Right kidney (tissue), 1 donor: ENCODE results near the gene KCNQ5.

Experiments
- DNase-seq: peaks from one replicate; pipeline ENCODE4 v3.0.0-alpha.2; 2016

Gene KCNQ5

DNA sequence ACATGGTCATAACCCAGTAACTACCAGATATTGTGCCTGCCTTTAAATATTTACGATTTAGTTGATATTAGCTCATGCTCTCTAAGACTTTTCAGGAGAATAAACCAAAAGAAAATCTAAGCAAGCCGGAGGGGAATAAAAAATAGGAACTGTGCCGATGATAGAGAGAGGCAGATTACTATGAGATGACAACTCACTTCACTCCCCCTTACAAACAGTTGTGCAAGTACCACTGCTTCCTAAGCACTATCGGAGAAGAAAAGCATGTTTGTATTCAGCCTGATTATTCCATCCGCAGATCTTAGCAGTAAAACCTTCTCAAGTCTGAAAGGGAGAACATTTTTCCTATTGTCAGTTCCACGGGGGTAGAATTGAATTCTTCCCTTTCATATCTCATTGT is 294.4 kb downstream of the KCNQ5 start:
- DNase-seq: no peak

- DNase-seq: no peak
Measured at GRCh38 chr6:72916906-72917305, 295.0 kb downstream of the KCNQ5 start.

DNA sequence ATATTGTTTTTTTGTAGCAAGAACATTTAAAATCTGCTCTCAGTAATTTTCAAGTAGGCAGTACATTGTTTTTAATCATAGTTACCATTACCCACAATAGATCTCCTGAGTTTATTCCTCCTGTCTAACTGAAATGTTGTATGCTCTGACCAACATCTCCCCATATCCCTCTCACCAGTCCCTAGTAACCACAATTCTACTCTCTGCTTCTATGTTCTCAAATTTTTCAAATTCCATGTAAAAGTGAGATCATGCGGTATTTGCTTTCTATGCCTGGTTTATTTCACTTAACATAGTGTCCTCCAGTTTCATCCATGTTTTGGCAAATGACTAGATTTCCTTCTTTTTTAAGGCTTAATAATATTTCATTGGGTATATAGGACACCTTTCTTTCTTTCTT is 300.5 kb downstream of the KCNQ5 start:
- DNase-seq: no peak

GRCh38 chr6:72925136-72925535 is 303.3 kb downstream of the KCNQ5 start:
- DNase-seq: no peak

- no peak for DNase-seq
Measured at GRCh38 chr6:72930556-72931132, 308.8 kb downstream of the KCNQ5 start.

DNA sequence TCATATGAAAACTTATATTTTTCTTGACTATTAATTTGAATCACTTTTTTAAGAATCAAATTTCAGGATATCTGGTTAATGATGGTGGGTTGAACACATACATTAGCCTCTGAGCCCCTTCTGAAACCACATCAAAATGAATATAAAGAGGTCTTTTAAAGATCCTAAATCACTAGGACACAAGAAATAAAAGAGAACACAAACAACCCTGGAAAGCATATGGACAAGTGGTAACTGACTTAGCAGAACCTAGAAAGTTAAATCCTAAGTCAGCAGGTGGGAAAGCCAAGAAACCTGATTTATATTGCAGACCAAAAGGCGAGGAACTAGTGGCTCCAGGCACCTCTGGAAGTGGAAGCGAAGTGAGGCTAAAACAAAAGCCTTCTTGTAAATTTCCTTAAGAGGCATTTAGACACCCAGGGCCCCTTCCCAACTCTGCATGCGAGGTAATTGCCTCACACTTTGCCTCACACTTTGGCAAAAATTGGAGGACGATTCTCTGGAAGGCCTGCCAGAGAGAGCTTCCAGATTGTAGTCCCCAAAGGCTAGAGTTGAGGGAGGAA is 309.5 kb downstream of the KCNQ5 start:
- DNase-seq: no peak

- DNase-seq: no peak
Measured at GRCh38 chr6:72933233-72933632, 311.4 kb downstream of the KCNQ5 start.

DNA sequence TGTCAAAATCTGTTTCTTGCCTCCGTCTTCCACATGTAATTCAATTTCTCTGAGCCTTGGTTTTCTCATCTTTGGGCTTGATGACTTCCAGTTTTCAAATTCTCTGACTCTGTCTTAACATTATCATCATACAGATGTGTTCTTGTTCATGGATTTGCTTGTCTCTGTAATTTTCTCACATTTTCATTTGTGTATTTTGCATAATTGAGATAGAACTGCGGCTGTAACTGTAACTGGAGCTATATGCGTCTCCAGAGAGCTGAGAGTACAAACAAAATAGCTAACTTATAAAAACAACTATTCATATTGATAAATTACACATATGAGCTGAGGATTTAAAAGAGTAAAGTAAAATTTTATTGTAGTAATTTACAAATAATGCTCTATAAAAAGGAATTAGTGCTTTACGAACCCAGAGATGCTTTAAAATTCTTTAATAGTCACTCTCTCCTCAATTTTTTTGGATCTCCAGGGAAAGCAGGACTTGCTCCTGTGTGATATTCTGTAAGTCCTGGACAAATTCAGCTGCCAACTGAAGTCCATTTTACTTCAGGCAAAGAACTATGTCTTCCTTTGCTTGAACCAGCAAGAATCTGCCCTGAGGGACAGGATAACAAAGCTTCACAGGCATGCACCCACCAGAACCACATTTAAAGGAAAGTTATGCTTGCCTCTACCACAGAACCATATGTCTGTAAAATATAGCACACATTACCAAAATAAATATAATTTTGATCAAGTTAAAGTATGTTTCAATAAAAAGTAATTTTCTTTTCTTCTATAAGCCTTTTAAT is 315.1 kb downstream of the KCNQ5 start:
- no peak for DNase-seq

DNA sequence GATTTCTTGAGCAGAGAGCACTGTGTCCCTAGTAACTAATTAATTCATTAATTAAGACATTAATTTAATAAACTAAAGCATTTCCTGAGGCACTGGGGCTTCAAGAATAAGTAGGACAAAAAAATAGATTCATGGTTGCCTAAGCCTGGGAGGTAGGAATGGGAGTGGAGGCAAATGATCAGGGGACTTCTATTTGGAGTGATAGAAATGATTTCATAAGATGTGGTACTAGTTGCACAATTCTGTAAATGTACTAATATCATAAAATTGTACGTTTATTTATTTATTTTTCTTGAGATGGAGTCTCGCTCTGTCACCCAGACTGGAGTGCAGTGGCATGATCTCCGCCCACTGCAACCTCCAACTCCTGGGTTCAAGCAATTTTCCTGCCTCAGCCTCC is 316.2 kb downstream of the KCNQ5 start:
- DNase-seq: no peak

DNA sequence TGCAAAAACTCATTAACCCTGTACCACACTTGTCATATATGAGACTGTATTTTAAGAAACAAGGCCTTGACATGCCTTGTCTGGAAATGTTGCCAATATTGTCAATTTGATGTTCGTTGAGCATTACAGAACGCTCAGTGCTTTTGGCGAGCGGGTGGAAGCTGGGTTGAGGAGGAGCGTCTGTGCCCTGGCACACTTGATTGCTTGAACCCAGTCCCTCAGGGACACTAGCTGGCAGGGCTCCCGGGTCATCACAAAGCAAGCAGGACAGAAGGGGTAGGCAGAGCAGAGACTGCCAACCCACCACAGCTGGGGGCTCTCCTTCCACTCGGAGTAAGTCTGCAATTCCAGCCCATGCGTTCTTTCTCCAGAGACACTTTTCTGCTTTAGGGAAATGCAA is 317.1 kb downstream of the KCNQ5 start:
- no peak for DNase-seq

DNA sequence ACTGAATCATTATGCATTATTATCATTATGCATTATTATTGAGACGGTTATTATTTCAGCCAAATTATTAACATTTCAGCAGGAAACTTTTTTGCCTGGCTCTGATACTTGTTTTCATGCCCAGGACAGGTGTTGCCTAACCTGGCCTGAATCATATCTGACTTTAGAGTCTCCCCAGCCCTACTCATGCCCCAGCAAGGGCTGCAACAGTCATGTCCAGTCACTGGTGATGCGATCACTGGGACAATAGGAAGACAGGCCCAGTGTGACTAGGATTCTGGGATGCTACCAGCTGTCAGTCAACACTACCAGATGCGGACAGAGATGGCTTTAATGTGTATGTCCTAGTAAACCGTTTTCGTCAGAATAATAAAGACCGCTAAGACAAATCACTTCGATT is 318.4 kb downstream of the KCNQ5 start:
- no peak for DNase-seq

DNA sequence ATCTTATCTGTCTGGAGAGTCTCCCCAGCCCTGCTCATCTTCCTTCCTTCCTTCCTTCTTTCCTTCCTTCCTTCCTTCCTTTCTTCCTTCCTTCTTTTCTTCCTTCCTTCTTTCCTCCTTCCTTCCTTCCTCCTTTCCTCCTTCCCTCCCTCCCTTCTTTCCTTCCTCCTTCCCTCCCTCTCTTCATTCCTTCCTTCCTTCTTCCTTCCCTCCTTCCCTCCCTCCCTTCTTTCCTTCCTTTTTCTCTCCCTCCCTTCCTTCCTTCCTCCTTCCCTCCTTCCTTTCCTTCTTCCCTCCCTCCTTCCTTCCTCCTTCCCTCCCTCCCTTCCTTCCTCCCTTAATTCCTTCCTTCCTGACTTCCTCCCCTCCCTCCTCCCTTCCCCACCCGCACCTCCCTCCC is 319.4 kb downstream of the KCNQ5 start:
- DNase-seq: no peak

- DNase-seq: no peak
Measured at GRCh38 chr6:72941751-72942150, 319.9 kb downstream of the KCNQ5 start.

GRCh38 chr6:72943699-72944098 is 321.8 kb downstream of the KCNQ5 start:
- no peak for DNase-seq

DNA sequence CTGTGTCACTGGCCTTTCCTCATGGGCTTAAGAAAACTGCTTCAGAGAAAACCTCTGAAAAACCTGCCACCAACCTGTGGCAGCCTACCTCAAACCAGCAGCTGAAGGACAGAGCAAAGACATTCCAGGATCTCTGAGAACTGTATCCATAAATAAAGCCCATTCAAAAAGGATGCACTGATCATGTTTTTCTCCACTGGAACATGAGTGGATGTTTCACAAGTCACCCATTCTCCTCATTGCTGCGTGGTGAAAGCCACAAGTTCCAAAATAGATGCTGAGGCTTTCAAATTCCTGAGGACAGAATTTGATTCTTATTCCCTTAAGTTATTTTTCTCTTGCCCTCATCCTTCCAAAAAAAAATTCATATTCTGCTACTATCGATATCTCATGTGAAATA is 322.8 kb downstream of the KCNQ5 start:
- no peak for DNase-seq

DNA sequence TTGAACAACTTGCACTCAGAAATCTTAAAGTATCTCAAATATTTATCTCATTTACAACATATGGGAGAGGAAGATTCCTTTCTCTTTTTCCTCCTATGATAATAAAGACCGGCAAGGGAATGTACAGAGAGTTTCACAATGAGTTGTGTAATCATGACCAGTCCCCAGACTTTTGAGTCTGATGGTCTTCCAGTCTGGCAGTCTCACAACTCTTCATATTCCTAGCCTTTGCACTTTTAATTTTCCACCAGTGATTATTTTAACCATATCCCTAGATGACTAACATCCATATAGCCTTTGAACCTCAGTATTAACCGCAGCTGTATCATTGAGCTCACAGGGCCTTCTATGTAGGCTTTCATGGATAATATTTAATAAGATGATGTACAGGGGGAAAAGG is 324.9 kb downstream of the KCNQ5 start:
- DNase-seq: no peak

DNA sequence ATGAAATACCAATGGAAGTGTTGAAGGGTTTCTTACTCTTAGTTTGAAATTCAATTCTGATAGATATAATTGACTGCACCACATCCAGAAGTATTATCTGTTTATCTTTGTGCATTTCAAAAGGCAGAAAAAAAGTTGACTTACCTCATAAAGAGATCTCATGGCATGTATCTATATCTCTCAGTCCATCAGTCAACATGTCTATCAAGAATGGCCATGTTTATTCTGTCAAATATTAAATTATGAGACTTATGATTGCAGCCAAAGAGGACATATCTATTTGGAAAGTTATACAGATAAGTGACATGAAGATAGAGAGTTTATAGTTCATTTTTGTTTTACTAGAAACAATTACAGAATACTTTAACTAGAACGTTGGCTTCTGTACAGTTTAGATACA is 325.7 kb downstream of the KCNQ5 start:
- DNase-seq: no peak

DNA sequence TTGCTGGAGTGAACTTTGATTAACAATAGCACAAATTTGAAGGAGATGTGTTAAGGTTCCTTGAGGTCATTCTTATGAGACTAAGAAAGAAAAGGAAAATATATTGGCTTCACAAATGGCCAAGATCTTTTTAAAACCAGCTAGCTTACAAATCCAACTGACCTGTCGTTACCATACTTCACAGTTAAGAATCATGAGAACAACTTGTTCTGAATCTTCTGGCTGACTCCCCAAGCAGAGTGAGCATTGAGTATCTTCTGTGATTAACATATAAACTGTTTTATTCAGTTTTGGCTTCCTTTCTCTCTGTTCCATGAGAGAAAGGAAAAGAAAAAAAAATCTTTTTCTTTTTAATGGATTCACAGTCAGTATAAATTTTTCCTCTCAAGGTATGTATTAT is 326.3 kb downstream of the KCNQ5 start:
- no peak for DNase-seq

GRCh38 chr6:72950114-72950860 is 328.4 kb downstream of the KCNQ5 start:
- no peak for DNase-seq

DNA sequence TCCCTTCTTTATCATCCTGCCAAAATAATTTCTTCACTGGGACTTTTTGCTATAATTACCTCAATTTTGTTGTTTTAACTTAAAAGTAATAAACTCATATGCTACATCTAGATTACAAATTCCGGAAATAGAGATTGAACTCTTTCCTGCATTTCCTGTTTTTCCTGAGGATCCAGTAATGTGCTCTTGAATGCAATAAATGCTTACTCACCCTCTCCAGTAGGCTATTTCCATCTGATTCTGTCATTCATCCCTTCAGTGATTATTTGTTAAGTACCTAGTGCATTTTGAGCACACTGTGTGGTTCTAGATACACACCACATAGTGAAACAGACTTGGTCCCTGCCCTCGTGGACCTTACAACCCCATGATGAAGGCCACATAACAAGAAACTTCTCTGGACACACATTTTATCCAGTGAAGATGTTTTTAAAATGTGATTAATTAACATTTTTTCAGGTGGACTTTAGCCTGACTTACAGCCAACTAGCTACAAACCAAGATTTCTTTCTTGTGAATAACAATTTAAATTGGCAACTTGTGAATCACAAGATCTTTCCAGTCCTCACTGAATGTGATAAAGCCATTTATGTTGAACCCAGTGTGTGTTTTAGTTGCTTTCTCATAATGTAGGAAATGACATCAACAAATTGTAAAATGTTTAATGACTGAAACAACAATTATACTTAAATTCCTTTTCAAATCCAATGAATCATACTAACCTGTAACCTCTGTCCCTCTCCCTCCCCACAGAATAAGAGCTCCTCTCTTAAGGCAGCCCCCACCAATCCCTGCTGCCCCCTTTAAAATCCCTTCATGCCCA is 331.2 kb downstream of the KCNQ5 start:
- no peak for DNase-seq

- no peak for DNase-seq
Measured at GRCh38 chr6:72953971-72954381, 332.1 kb downstream of the KCNQ5 start.

- no peak for DNase-seq
Measured at GRCh38 chr6:72954716-72955115, 332.9 kb downstream of the KCNQ5 start.
